ENCODE measurements around the gene CHI3L2. TPM values are rescaled to one million over a fixed set of nuclear protein-coding genes. Genes with fewer than 3 reads are reported as not detected.

Gene CHI3L2
- total and polyA plus RNA-seq, 2 donors (not counting 1 experiment from before 2014, with no cell fraction given): 9.2 to 31.5 TPM

- TF ChIP-seq, protein P1, sequence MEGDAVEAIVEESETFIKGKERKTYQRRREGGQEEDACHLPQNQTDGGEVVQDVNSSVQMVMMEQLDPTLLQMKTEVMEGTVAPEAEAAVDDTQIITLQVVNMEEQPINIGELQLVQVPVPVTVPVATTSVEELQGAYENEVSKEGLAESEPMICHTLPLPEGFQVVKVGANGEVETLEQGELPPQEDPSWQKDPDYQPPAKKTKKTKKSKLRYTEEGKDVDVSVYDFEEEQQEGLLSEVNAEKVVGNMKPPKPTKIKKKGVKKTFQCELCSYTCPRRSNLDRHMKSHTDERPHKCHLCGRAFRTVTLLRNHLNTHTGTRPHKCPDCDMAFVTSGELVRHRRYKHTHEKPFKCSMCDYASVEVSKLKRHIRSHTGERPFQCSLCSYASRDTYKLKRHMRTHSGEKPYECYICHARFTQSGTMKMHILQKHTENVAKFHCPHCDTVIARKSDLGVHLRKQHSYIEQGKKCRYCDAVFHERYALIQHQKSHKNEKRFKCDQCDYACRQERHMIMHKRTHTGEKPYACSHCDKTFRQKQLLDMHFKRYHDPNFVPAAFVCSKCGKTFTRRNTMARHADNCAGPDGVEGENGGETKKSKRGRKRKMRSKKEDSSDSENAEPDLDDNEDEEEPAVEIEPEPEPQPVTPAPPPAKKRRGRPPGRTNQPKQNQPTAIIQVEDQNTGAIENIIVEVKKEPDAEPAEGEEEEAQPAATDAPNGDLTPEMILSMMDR (IDR thresholded peaks at IDR 0.05): no peak
- no peak for TF ChIP-seq EZH2 (IDR thresholded peaks at IDR 0.05; ENCODE audit: borderline replicate concordance, insufficient read depth, low read depth, low read length, poor library complexity, severe bottlenecking)
- Mint-ChIP-seq H3K27me3 (no peaks in the 10 kb centered on the region), H3K4me3 (peak overlapping the region; percentile 60), H3K4me1 (peaks cover 95% of the 10 kb centered on the region), H3K27ac (peak overlapping the region; percentile 95), H3K9me3 (ENCODE audit: insufficient read depth) (peaks cover 3% of the 10 kb centered on the region)
- 28% methylated on average over 4 of the region's 5 CpGs for WGBS (ENCODE audit: insufficient coverage)
- Histone ChIP-seq H3K4me1 (ENCODE audit: control insufficient read depth in 2 of 2, insufficient read depth in 2 of 2, low read length in 2 of 2) (peaks cover 92 to 96% of the 10 kb centered on the region in 2 donors), H4K20me1 (ENCODE audit: control insufficient read depth, insufficient read depth, low read length, poor library complexity, severe bottlenecking) (no peaks in the 10 kb centered on the region), H3K79me2 (ENCODE audit: control insufficient read depth, insufficient read depth, low read length) (no peaks in the 10 kb centered on the region), H3K4me2 (replicated peaks; ENCODE audit: low read depth, low read length, poor library complexity, severe bottlenecking) (peak overlapping the region; percentile 70), H3K27ac (ENCODE audit: low read length in 2 of 2) (peak overlapping the region; percentile 81 to 92), H3K9me3 (ENCODE audit: control extremely low read depth in 1 of 3, control insufficient read depth in 2 of 3, insufficient read depth in 1 of 3, low read length in 2 of 3) (no peaks in the 10 kb centered on the region), H3K27me3 (replicated peaks in 1 of 4; ENCODE audit: control extremely low read depth in 1 of 4, control insufficient read depth in 3 of 4, insufficient read depth in 4 of 4, low read length in 3 of 4) (no peaks in the 10 kb centered on the region), H3K36me3 (replicated peaks in 1 of 2; ENCODE audit: control extremely low read depth in 1 of 2, control insufficient read depth in 1 of 2, extremely low read depth in 1 of 2, insufficient read depth in 2 of 2, low read length in 1 of 2) (no peaks in the 10 kb centered on the region), H3K4me3 (ENCODE audit: control extremely low read depth in 1 of 5, extremely low read depth in 1 of 5, insufficient read depth in 1 of 5, low read depth in 2 of 5, low read length in 4 of 5) (no peak overlapping the region), H2AFZ (ENCODE audit: insufficient read depth, low read depth, low read length, poor library complexity, severe bottlenecking) (no peak overlapping the region), H3K9ac (ENCODE audit: low read length) (no peak overlapping the region)
- DNase-seq (no peak), ATAC-seq (ENCODE audit: low read depth) (no peak)
- CTCF ChIA-PET: interaction anchor here (0.6 to 10.9 kb wide), 7 partner anchors 10 to 256 kb away, joined by 3 to 205 read pairs (median 7); partner anchors contain the start of gene DENND2D
- intact Hi-C loops (cut with micrococcal nuclease): loop anchor here (1.0 to 10.0 kb wide), 6 partner anchors 12 to 544 kb away; partner anchors contain the start of genes CD53, CEPT1, DRAM2 and KCNA3
- POLR2A ChIA-PET: interaction anchor here (1.3 to 8.3 kb wide), 4 partner anchors 10 to 232 kb away, joined by 3 to 138 read pairs (median 9); partner anchors contain the start of genes DENND2D and WDR77
These were observed 10.8 kb upstream of the CHI3L2 start for GRCh38 chr1:111216751-111217150.

All from B cell (primary cell).